Rectal smooth muscle tissue (tissue), 1 donor: ENCODE measurements around the gene DDX17.

ENCODE experiments used
- H3K27ac ChIP-seq: one replicate; pipeline ENCODE4 v1.7.0; 2013; ENCODE audit warnings: low read depth, low read length, inconsistent platforms
- H3K27me3 ChIP-seq: one replicate; pipeline ENCODE4 v1.7.0; 2013; ENCODE audit warnings: low read length; ENCODE audit not compliant: control insufficient read depth, insufficient read depth
- H3K36me3 ChIP-seq: one replicate; pipeline ENCODE4 v1.7.0; 2013; ENCODE audit warnings: low read length; ENCODE audit not compliant: control insufficient read depth, insufficient read depth
- H3K4me1 ChIP-seq: one replicate; pipeline ENCODE4 v1.7.0; 2013; ENCODE audit warnings: low read length; ENCODE audit not compliant: control insufficient read depth, insufficient read depth
- H3K4me3 ChIP-seq: one replicate; pipeline ENCODE4 v1.7.0; 2013; ENCODE audit warnings: low read length
- H3K9ac ChIP-seq: one replicate; pipeline ENCODE4 v1.7.0; 2013; ENCODE audit warnings: low read length

Gene DDX17

DNA sequence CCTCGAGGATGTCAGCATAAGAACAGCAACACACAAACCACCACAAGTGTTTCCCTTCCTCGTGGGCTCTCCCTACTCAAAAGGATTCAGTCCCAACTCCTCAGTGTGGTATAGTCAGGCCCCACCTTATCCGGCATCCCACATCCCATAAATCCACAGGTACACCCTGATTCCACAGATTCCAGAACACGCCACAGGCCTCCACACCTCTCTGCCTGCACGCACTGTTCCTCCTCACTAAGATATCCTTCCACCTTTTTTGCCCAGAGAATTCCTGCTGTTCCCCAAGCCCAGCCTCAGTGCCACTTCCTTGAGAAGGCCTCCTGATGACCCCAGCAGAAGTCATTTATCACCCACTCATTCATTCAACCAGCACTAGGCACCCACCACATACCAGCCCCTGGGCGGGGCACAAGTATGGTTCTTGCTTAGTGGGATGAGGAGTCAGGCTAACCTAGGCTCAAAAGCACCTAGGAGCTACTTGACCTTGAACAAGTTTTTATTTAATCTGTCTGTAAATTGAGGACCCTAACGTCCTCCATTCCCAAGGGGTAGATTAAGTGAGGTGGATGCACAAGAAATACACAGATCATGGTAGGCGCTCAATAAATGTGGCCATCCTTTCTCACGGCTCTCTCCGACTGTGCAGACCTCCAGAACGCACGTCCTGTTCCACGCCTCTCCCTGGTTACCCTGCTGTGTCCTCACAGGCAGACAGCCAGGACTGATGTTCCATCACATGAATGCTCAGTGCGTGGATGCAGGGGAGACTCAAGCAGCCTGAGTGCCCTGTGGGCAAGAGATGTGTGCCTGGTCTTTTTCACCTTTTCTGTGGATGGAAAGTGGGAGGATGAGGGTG, 49.0 kb downstream of the DDX17 start:
- peaks cover 49% of the 10 kb centered on the region for H3K27me3 ChIP-seq
- no peaks in the 10 kb centered on the region for H3K36me3 ChIP-seq
- H3K9ac ChIP-seq = no peak overlapping the region
- peaks cover 3% of the 10 kb centered on the region for H3K4me1 ChIP-seq
- H3K27ac ChIP-seq = no peak overlapping the region
- H3K4me3 ChIP-seq = no peak overlapping the region

DNA sequence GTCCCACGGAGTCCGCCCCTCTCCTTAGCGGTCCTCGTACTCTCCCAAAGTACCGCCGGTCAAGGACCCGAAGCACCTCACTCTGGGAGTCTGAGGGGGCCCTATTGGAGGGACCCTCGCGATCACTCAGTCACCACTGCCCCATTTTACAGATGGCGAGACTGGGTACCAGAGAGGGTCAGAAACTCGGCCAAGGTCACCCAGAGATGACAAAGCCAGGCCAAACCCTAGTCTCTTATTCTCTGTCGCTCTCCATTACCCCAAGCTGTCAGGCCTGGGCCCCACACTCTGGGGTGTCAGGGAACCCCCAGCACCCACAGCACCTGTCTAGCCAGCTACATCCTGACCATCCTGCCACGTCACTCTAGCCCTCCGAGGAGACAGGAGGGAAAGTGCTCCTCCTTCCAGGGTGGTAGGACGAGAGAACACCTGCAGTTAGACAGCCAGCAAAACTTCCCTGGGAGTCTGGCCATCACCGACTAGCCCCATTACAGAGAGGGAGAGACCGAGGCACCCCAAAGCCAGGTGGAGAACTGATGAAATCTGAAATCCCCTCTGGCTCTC, 49.8 kb downstream of the DDX17 start:
- Histone ChIP-seq H3K4me1 (peaks cover 3% of the 10 kb centered on the region), H3K9ac (no peak overlapping the region), H3K27me3 (peaks cover 46% of the 10 kb centered on the region), H3K27ac (no peak overlapping the region), H3K36me3 (no peaks in the 10 kb centered on the region), H3K4me3 (no peak overlapping the region)

DNA sequence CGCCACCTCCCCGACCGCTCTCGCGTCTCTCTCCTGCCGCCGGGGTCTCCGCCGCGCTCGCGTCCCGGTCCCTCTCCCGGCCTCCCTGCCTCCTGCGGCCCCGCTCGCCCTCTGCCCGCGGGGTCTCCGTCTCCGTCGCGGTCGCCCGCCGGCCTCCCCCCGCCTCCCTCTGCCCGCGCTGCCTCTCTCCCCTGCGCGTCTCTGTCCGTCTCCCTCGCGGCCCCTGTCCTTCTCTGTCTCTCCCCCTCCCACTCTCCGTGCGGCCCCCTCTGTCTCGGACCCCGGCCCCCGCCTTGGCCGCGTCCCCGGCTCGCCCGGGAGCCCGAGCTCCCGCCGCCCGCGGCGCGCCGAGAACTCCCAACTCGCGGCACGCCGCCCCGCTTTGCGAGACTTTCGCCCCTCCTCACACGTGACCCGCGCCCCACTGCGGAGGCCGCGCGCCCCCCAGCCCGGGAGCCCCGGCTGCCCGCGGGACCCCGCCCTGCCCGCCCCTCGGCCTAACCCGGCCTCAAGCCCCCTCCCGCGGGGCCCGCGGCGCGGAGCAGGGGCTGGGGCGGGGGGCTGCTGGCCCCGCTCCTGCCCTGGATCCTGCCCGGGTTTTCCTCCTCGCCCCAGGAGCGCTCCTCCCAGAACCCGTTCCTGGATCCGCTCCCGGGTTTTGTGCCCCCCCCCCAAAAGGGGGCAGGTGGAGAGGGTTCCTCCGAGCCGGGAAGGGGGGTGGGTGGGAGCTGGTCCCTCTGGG, 50.4 kb downstream of the DDX17 start:
- H3K4me1 ChIP-seq = peaks cover 3% of the 10 kb centered on the region

DNA sequence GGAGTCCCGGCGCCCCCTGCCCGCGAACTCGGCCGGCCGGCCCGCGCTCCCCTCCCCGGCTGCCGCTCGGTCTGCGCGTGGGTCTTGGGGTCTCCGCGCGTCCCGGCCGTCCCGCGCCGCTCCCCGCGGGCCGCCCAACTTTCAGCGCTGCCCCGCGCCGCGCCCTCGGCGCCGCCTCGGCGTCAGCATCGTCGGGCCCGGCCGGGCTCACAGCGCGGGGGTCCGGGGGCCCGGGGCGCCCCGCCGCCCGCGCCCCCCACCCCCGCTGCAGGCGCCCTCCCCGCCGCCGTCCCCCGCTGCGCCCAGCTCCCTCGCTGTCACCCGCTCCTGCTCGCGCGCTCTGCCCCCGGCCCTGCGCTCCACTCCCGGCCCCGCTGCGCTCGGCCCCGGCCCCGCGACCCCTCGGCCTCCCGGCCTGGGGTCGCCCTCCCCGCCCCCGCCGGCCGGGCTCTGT, 51.0 kb downstream of the DDX17 start, which contains the start of gene KCNJ4:
TSS of gene KCNJ4 (minus strand) at position 124 of the 454 bp plus-strand sequence. CDS start 27,067 bp downstream, outside the sequence.
- H3K9ac ChIP-seq = no peak within 1 kb of the TSS
- peaks cover 3% of the 10 kb centered on the region for H3K4me1 ChIP-seq
- H3K27me3 ChIP-seq = peaks cover 43% of the 10 kb centered on the region
- no peaks in the 10 kb centered on the region for H3K36me3 ChIP-seq
- H3K27ac ChIP-seq = no peak within 1 kb of the TSS
- peak within 1 kb of the TSS; percentile 51 for H3K4me3 ChIP-seq

More for the DNA sequence above, 50.4 kb downstream of the DDX17 start:
- Histone ChIP-seq H3K36me3 (no peaks in the 10 kb centered on the region), H3K27me3 (peaks cover 46% of the 10 kb centered on the region), H3K27ac (no peak overlapping the region), H3K4me3 (peak overlapping the region; percentile 21), H3K9ac (no peak overlapping the region)

DNA sequence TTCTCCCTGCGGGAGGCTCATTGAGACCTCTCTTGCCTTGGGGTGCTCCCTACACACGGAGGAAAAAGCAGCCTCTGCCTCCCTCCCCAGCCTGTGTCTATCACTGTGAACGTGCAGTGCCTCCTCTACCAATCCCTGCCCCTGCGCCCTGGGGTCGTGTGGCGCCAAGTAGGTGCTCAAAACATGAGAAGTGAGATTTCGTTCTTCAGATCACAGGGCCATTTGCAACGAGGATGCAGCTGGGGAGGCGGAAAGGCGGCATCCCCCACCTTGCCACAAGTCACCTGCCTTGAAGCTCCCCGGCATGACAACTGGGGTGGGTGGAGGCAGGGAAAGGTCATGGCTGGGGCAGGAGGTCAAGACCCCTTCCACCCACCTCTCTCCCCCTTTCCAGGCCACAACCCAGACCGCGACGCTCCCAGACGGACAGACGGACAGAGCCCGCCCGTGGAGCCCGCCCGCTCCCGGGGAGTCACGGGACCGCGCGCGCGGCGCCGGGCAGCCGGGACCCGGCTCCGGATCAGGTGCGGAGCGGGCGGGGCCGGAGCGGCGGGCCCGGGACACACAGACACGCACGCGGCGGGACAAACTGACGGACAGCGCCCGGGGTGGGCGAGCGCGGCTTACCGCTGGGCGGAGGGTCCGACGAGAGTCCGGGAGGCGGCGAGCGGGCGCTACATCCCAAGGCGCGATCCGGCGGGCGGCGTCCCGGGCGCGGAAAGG, 51.6 kb downstream of the DDX17 start:
- Histone ChIP-seq H3K36me3 (no peaks in the 10 kb centered on the region), H3K4me3 (peak overlapping the region; percentile 51), H3K9ac (no peak overlapping the region), H3K4me1 (peaks cover 3% of the 10 kb centered on the region), H3K27me3 (peaks cover 43% of the 10 kb centered on the region), H3K27ac (no peak overlapping the region)

DNA sequence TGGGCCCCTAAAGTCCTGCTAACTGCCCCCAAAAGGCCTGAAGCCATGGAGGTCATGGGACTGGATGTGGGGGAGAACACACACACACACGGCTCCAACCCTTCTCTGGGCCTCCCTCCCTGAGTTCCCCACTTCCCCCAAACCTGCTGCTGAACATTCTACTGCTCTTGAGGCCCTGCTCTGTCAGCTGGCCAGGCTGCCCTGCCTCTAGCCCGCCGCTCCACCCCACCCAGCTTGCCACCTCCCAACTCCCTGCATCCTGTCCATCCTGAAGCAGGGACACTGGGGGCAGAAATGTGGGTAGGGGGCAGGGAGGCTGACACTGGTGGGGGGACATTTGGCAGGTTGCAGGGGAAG, 52.1 kb downstream of the DDX17 start:
- peaks cover 41% of the 10 kb centered on the region for H3K27me3 ChIP-seq
- H3K27ac ChIP-seq = no peak overlapping the region
- no peaks in the 10 kb centered on the region for H3K36me3 ChIP-seq
- peaks cover 3% of the 10 kb centered on the region for H3K4me1 ChIP-seq
- H3K9ac ChIP-seq = no peak overlapping the region
- H3K4me3 ChIP-seq = no peak overlapping the region

DNA sequence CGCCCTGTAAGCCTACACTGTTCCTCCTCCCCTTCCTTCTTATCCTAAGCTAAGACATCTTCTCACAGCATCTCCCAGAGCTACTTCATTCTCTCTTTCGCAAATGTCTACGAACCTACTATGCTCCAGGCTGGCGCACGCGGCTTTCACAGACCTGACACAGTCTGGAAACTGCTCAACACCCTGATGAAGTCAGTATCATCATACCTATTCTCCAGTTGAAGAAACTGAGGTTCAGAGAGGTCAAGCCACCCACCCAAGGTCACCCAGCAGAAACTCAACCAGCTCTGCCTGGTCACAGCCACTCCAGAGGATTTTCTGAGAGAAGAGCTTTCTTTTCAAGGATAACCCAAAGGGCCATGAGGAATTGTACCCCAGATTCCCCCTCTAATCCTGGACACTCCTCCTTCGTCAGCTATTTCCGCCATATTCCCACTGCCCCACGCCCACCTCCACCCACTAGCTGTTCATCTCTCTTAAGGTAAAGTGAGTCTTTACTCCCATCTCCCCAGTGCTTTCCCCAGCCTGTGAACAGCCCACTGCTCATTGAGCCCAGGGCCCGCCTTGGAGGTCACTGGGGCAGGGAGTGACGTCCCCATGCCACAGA, 52.9 kb downstream of the DDX17 start:
- no peak overlapping the region for H3K4me3 ChIP-seq
- H3K9ac ChIP-seq = no peak overlapping the region
- no peaks in the 10 kb centered on the region for H3K36me3 ChIP-seq
- H3K4me1 ChIP-seq = peaks cover 3% of the 10 kb centered on the region
- peaks cover 40% of the 10 kb centered on the region for H3K27me3 ChIP-seq
- no peak overlapping the region for H3K27ac ChIP-seq

DNA sequence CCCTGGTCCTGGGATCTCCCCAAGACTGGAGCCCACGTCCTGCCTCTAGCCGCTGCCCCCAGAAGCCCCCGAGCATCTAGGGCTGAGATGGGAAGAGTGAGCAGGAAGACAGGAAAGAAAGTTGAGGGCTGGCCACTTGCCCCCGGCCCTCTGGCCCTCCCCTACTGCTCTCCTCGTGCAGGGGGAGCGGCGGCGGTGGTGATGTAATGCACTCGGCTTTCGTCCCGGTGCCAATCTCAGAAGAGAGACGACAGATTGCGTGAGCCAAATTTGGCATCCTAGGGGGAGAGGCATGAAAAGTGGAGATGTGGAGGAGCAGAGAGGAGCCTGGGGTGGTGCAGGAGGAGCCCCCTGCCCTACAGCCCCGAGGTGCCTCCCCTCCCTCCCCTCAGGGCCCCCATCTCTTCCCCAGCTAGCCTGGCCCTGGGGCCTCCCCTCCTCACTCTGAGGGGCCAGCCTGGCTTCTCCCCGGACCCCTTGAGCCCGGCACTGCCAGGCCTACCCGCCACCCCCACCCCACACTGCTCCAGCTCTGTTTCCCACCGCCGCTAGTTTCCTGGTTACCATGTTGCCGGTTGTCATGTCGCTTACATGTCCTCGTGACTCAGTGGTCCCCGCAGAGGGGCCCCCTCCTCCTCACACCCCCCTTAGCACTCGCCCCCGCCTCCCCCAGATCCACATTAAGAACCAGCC, 53.6 kb downstream of the DDX17 start:
- Histone ChIP-seq H3K27ac (no peak overlapping the region), H3K4me1 (peaks cover 3% of the 10 kb centered on the region), H3K4me3 (no peak overlapping the region), H3K27me3 (peaks cover 37% of the 10 kb centered on the region), H3K36me3 (no peaks in the 10 kb centered on the region), H3K9ac (no peak overlapping the region)

DNA sequence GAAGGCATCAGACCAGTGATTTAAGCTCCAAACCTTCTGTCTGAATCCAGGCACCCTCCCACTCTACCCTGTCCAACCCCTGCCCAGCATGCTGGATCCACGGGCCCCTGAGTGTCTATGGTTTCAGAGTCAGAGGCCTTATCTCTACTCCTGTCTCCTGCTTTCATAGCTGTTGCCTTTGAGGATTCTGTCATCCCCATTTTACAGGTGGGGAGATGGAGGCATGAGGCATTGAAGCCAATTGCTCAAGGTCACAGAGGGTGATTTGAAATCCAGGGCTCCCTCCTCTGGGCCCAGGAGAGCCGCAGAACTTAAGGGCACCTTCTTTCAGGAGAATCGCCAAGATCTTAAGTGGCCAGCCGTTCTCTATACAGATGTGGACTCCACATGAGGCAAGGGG, 54.2 kb downstream of the DDX17 start:
- peaks cover 31% of the 10 kb centered on the region for H3K27me3 ChIP-seq
- H3K4me3 ChIP-seq = no peak overlapping the region
- no peak overlapping the region for H3K9ac ChIP-seq
- peaks cover 3% of the 10 kb centered on the region for H3K4me1 ChIP-seq
- H3K36me3 ChIP-seq = no peaks in the 10 kb centered on the region
- H3K27ac ChIP-seq = no peak overlapping the region

DNA sequence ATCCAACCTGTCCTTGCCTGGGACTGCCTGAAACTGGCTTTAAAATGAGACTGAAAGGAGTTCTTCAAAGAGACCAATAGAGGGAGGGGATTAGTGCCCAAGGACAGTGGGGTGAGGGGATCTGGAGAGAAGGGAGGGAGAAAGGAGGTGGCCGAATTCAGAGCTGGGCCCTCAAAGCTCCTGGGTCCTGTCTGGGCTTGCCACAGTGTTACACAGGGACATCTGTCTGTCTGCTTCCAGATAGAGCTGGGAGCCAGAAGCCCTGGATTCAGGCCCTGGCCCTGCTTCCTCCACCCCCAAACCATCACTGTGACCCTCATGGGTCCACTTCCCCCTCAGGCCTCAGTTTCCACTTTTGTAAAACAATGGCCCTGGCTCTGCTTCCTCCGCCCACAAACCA, 54.7 kb downstream of the DDX17 start:
- peaks cover 3% of the 10 kb centered on the region for H3K4me1 ChIP-seq
- peaks cover 30% of the 10 kb centered on the region for H3K27me3 ChIP-seq
- no peak overlapping the region for H3K4me3 ChIP-seq
- no peak overlapping the region for H3K27ac ChIP-seq
- no peaks in the 10 kb centered on the region for H3K36me3 ChIP-seq
- H3K9ac ChIP-seq = no peak overlapping the region

DNA sequence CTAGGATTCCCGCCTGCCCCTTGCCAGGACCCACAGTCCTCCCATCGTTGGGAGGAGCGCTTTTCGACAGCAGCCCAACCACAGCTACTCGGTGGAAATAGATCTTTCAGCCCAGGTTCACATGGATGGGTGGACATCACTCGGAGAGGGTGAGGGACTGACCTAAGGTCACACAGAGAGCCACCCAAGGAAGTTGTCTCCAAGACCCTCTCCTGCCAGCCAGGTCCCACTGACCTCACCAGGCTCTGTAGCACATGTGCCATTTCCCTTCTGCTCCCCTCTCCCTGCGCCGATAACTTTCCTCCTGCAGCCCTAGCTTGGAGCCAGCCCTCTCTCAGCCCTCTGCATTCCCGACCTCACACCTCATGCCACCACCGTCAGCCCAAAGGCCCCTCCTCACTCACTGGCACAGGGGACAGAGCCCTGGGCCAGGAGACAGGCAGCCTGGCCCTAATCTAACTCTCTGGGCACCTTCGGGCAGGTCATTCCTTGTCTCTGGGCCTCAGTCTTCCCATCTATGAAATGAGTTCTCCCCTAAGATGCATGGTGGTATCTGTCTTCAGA, 55.8 kb downstream of the DDX17 start:
- Histone ChIP-seq H3K27me3 (peaks cover 34% of the 10 kb centered on the region), H3K9ac (no peak overlapping the region), H3K4me3 (no peak overlapping the region), H3K4me1 (peaks cover 3% of the 10 kb centered on the region), H3K36me3 (no peaks in the 10 kb centered on the region), H3K27ac (no peak overlapping the region)
